ENCODE data around the gene CCDC157.

CCDC157 gene

GRCh38 chr22:30416403-30416802 lies 59.6 kb downstream of the CCDC157 start:
- no peak for DNase-seq

- DNase-seq, result no peak
These were observed 60.0 kb downstream of the CCDC157 start for GRCh38 chr22:30416837-30417236.

GRCh38 chr22:30420347-30421125 lies 63.7 kb downstream of the CCDC157 start:
- no peak for DNase-seq

- no peak for DNase-seq
These were observed 65.1 kb downstream of the CCDC157 start for GRCh38 chr22:30421695-30422480.

GRCh38 chr22:30422481-30423300 lies 65.9 kb downstream of the CCDC157 start:
- peak; percentile 16 to 34 for DNase-seq

GRCh38 chr22:30423301-30423958 lies 66.6 kb downstream of the CCDC157 start:
- no peak for DNase-seq

- peak; percentile 99 for DNase-seq
These were observed 67.2 kb downstream of the CCDC157 start for GRCh38 chr22:30423959-30424533.

- no peak for DNase-seq
These were observed 67.9 kb downstream of the CCDC157 start for GRCh38 chr22:30424534-30425326.

- DNase-seq, result no peak
These were observed 68.5 kb downstream of the CCDC157 start for GRCh38 chr22:30425327-30425615.

GRCh38 chr22:30425616-30426387 lies 69.0 kb downstream of the CCDC157 start, which contains the start of gene MTFP1:
MTFP1 (plus strand) TSS chr22:30425768; CDS start chr22:30425880, 112 bp downstream.
- DNase-seq, result peak; percentile 55 to 56
